Measurements from ENCODE around the gene OR10G3.

OR10G3 gene

GRCh38 chr14:21535545-21536417 is 44.1 kb downstream of the OR10G3 start:
- DNase-seq: no peak

- DNase-seq: no peak
Observed at GRCh38 chr14:21534576-21534975, 45.3 kb downstream of the OR10G3 start.

GRCh38 chr14:21533294-21533693 is 46.6 kb downstream of the OR10G3 start:
- no peak for DNase-seq

- DNase-seq: no peak
Observed at GRCh38 chr14:21529515-21529914, 50.4 kb downstream of the OR10G3 start.

- no peak for DNase-seq
Observed at GRCh38 chr14:21528381-21529348, 51.2 kb downstream of the OR10G3 start.

- no peak for DNase-seq
Observed at GRCh38 chr14:21527318-21527679, 52.6 kb downstream of the OR10G3 start.

GRCh38 chr14:21526672-21527317 is 53.1 kb downstream of the OR10G3 start:
- no peak for DNase-seq

- no peak for DNase-seq
Observed at GRCh38 chr14:21525962-21526671, 53.8 kb downstream of the OR10G3 start, which contains the start of gene SALL2. Gene SALL2, minus strand, starts transcription at chr14:21526346. Its CDS starts 219 bp downstream, at chr14:21526127.

GRCh38 chr14:21525571-21525961 is 54.3 kb downstream of the OR10G3 start:
- no peak for DNase-seq

GRCh38 chr14:21524575-21525490 is 55.0 kb downstream of the OR10G3 start:
- no peak for DNase-seq

- no peak for DNase-seq
Observed at GRCh38 chr14:21523203-21523602, 56.7 kb downstream of the OR10G3 start.

GRCh38 chr14:21521501-21521900 is 58.4 kb downstream of the OR10G3 start:
- peak; percentile 18 for DNase-seq

GRCh38 chr14:21520767-21521166 is 59.1 kb downstream of the OR10G3 start:
- no peak for DNase-seq

GRCh38 chr14:21518725-21519124 is 61.2 kb downstream of the OR10G3 start:
- no peak for DNase-seq
